NB4 (cell line): ENCODE results near the gene FUCA2.

Source experiments
- DNase-seq: peaks from one replicate; pipeline ENCODE4 v3.0.0; 2010; ENCODE audit warnings: low read depth
- H3K4me3 ChIP-seq: one replicate; pipeline ENCODE4 v1.5.1; 2011; ENCODE audit warnings: mild to moderate bottlenecking, low read depth, low read length, moderate library complexity
- CTCF ChIP-seq: IDR thresholded peaks from one replicate; pipeline ENCODE4 v1.5.1; 2012; ENCODE audit warnings: low read depth, low read length
- MAX ChIP-seq: IDR thresholded peaks from 2 replicates; pipeline ENCODE4 v1.6.1; 2011; ENCODE audit warnings: low read depth, low read length
- MYC ChIP-seq: IDR thresholded peaks from 2 replicates; pipeline ENCODE4 v1.6.1; 2011; ENCODE audit warnings: low read depth, low read length
- POLR2A ChIP-seq: IDR thresholded peaks from 2 replicates; pipeline ENCODE4 v1.6.1; 2011; ENCODE audit warnings: mild to moderate bottlenecking; ENCODE audit not compliant: insufficient read length; ENCODE audit errors: extremely low read depth

Gene FUCA2

GRCh38 chr6:143510991-143511891, at the start of gene FUCA2:
FUCA2 (minus strand) TSS chr6:143511720; CDS start chr6:143511634, 86 bp downstream.
- DNase-seq = peak; percentile 90
- H3K4me3 ChIP-seq = peak within 1 kb of the TSS; percentile 74
- peak; percentile 56 for TF ChIP-seq POLR2A
- TF ChIP-seq CTCF = no peak
- TF ChIP-seq MYC = peak; percentile 85
- peak; percentile 65 for TF ChIP-seq MAX

GRCh38 chr6:143561105-143561704, 49.7 kb upstream of the FUCA2 start:
- TF ChIP-seq CTCF = no peak
- H3K4me3 ChIP-seq = no peak overlapping the region
- no peak for DNase-seq

GRCh38 chr6:143559051-143559660, 47.6 kb upstream of the FUCA2 start:
- no peak overlapping the region for H3K4me3 ChIP-seq
- no peak for TF ChIP-seq POLR2A
- no peak for DNase-seq

- DNase-seq = no peak
- TF ChIP-seq CTCF (no peak), POLR2A (no peak), MAX (no peak), MYC (no peak)
- no peak overlapping the region for H3K4me3 ChIP-seq
Observed at GRCh38 chr6:143556529-143556928, 45.0 kb upstream of the FUCA2 start.

- no peak overlapping the region for H3K4me3 ChIP-seq
- no peak for DNase-seq
- no peak for TF ChIP-seq CTCF
- TF ChIP-seq MAX = no peak
- TF ChIP-seq POLR2A = no peak
- TF ChIP-seq MYC = no peak
Observed at GRCh38 chr6:143555582-143555981, 44.1 kb upstream of the FUCA2 start.

- peak overlapping the region; percentile 27 for H3K4me3 ChIP-seq
- peak; percentile 66 for DNase-seq
- TF ChIP-seq MYC = peak; percentile 41; the same call in 1 of the 2 replicates
- no peak for TF ChIP-seq MAX
Observed at GRCh38 chr6:143555071-143555492, 43.6 kb upstream of the FUCA2 start.
